H54 (cell line): ENCODE results near the gene CFAP43.

Source experiments
- DNase-seq: peaks from one replicate; pipeline ENCODE4 v3.0.0; 2011; ENCODE audit warnings: low spot score, mixed read lengths; ENCODE audit not compliant: insufficient read length
- FAIRE-seq: peaks from 3 replicates; lab custom pipeline; 2011; peaks lifted over from hg19 to GRCh38; lab: Jason Lieb, UNC
- POLR2A ChIP-seq: IDR thresholded peaks from 2 replicates; pipeline ENCODE4 v1.6.1; 2011; ENCODE audit warnings: low read depth, mild to moderate bottlenecking, low read length

CFAP43 gene

GRCh38 chr10:104170610-104171254 is 61.4 kb downstream of the CFAP43 start:
- DNase-seq = no peak
- TF ChIP-seq POLR2A = no peak
- FAIRE-seq = no peak

- no peak for FAIRE-seq
- no peak for DNase-seq
- no peak for TF ChIP-seq POLR2A
Observed at GRCh38 chr10:104155591-104155990, 76.6 kb downstream of the CFAP43 start.

GRCh38 chr10:104151737-104152136 is 80.4 kb downstream of the CFAP43 start:
- DNase-seq = no peak
- no peak for TF ChIP-seq POLR2A
- FAIRE-seq = no peak

- no peak for FAIRE-seq
Observed at GRCh38 chr10:104150139-104150538, 82.0 kb downstream of the CFAP43 start.

GRCh38 chr10:104146882-104147281 is 85.3 kb downstream of the CFAP43 start:
- no peak for TF ChIP-seq POLR2A

More at GRCh38 chr10:104150139-104150538, 82.0 kb downstream of the CFAP43 start:
- no peak for TF ChIP-seq POLR2A
- no peak for DNase-seq

GRCh38 chr10:104144931-104145330 is 87.2 kb downstream of the CFAP43 start:
- FAIRE-seq (no peak), DNase-seq (no peak)
- TF ChIP-seq POLR2A = no peak

More at GRCh38 chr10:104146882-104147281, 85.3 kb downstream of the CFAP43 start:
- FAIRE-seq (no peak), DNase-seq (no peak)

GRCh38 chr10:104143829-104144228 is 88.3 kb downstream of the CFAP43 start:
- DNase-seq (no peak), FAIRE-seq (no peak)
- TF ChIP-seq POLR2A = no peak

GRCh38 chr10:104142081-104142480 is 90.1 kb downstream of the CFAP43 start:
- no peak for TF ChIP-seq POLR2A
- FAIRE-seq = no peak
- no peak for DNase-seq

GRCh38 chr10:104139221-104139620 is 92.9 kb downstream of the CFAP43 start:
- TF ChIP-seq POLR2A = no peak
- FAIRE-seq = peak; percentile 11
- DNase-seq = no peak

- FAIRE-seq (no peak), DNase-seq (no peak)
- no peak for TF ChIP-seq POLR2A
Observed at GRCh38 chr10:104138131-104138530, 94.0 kb downstream of the CFAP43 start.

- no peak for TF ChIP-seq POLR2A
- FAIRE-seq (no peak), DNase-seq (no peak)
Observed at GRCh38 chr10:104130041-104130440, 102.1 kb downstream of the CFAP43 start.

- DNase-seq = no peak
- FAIRE-seq = peak; percentile 92
- no peak for TF ChIP-seq POLR2A
Observed at GRCh38 chr10:104128214-104128613, 104.0 kb downstream of the CFAP43 start.

GRCh38 chr10:104127411-104127810 is 104.8 kb downstream of the CFAP43 start:
- DNase-seq (no peak), FAIRE-seq (peak; percentile 15)
- no peak for TF ChIP-seq POLR2A

GRCh38 chr10:104123397-104123796 is 108.8 kb downstream of the CFAP43 start:
- DNase-seq = no peak
- no peak for TF ChIP-seq POLR2A
- no peak for FAIRE-seq

GRCh38 chr10:104122225-104123107 is 109.7 kb downstream of the CFAP43 start:
- TF ChIP-seq POLR2A = no peak

More at GRCh38 chr10:104122225-104123107, 109.7 kb downstream of the CFAP43 start:
- FAIRE-seq (no peak), DNase-seq (no peak)
